H1 (cell line): Measurements from ENCODE around the gene MCC.

Source experiments
- BACH1 ChIP-seq: IDR thresholded peaks from 2 replicates; pipeline ENCODE4 v1.6.1; 2012; ENCODE audit warnings: low read length, improper control_type of control experiment
- EZH2 ChIP-seq: fragments of 200-600 bp; sonication (generic); IDR thresholded peaks from 2 replicates; pipeline ENCODE4 v1.7.1; 2012; ENCODE audit warnings: low read depth, mild to moderate bottlenecking, moderate library complexity, low read length, inconsistent platforms; ENCODE audit not compliant: severe bottlenecking
- HDAC2 ChIP-seq, 2 experiments: fragments of 300-600 bp in 1 of 2; sonication (generic) in 1 of 2; IDR thresholded peaks; 2 replicates each; pipeline ENCODE4 v1.6.1; 2011 to 2012; ENCODE audit warnings: low read depth in 2 of 2, low read length in 2 of 2, mild to moderate bottlenecking in 2 of 2, moderate library complexity in 2 of 2, borderline replicate concordance in 1 of 2, inconsistent platforms in 1 of 2
- POLR2AphosphoS5 ChIP-seq: IDR thresholded peaks from 2 replicates; pipeline ENCODE4 v1.6.1; 2011; ENCODE audit warnings: low read depth, low read length
- RAD21 ChIP-seq, 2 experiments: IDR thresholded peaks in 1 of 2; conservative IDR thresholded peaks in 1 of 2; 2 replicates each; pipeline ENCODE4 v1.6.1; 2011; ENCODE audit warnings: low read depth in 2 of 2, low read length in 2 of 2, improper control_type of control experiment in 1 of 2, inconsistent platforms in 1 of 2, mild to moderate bottlenecking in 1 of 2, moderate library complexity in 1 of 2
- RFX5 ChIP-seq: IDR thresholded peaks from 2 replicates; pipeline ENCODE4 v1.6.1; 2011; ENCODE audit warnings: low read depth, low read length, improper control_type of control experiment, borderline replicate concordance
- TAF1 ChIP-seq: IDR thresholded peaks from 2 replicates; pipeline ENCODE4 v1.6.1; 2011; ENCODE audit warnings: mild to moderate bottlenecking, low read depth, low read length
- TF ChIP-seq, protein P1 (sequence below), 3 experiments: IDR thresholded peaks; 1 replicate in 2 of 3; 2 replicates in 1 of 3; pipeline versions ENCODE4 v1.5.1 to v1.6.1; 2011; ENCODE audit warnings: low read length in 3 of 3, mild to moderate bottlenecking in 3 of 3, inconsistent platforms in 2 of 3, low read depth in 1 of 3, moderate library complexity in 1 of 3; ENCODE audit not compliant: insufficient read depth in 1 of 3; ENCODE audit errors: control extremely low read depth in 1 of 3
- TF ChIP-seq, protein P2 (sequence below): IDR thresholded peaks from 2 replicates; pipeline ENCODE4 v1.6.1; 2012; ENCODE audit warnings: inconsistent platforms

DNA sequence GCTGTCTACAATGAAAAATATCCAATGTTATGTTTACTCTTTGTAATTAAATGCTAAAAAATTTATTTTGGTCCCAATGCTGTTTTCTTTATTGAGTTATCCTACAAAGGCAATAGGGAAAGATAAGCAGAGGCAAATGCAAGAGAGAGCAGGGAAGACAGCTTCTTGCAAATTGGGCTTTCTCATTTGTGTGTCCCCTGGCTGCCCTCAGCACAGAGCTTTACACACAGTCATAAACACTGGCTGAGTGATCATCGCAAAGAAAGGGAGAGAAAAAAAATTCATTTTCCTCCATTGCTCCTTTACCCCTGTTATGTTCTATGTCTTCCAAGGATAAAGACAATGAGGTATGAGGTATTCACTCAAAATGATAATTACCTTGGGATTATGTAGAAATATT, 51.1 kb downstream of the MCC start:
- TF ChIP-seq EZH2, result no peak
- TF ChIP-seq, protein P1, sequence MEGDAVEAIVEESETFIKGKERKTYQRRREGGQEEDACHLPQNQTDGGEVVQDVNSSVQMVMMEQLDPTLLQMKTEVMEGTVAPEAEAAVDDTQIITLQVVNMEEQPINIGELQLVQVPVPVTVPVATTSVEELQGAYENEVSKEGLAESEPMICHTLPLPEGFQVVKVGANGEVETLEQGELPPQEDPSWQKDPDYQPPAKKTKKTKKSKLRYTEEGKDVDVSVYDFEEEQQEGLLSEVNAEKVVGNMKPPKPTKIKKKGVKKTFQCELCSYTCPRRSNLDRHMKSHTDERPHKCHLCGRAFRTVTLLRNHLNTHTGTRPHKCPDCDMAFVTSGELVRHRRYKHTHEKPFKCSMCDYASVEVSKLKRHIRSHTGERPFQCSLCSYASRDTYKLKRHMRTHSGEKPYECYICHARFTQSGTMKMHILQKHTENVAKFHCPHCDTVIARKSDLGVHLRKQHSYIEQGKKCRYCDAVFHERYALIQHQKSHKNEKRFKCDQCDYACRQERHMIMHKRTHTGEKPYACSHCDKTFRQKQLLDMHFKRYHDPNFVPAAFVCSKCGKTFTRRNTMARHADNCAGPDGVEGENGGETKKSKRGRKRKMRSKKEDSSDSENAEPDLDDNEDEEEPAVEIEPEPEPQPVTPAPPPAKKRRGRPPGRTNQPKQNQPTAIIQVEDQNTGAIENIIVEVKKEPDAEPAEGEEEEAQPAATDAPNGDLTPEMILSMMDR (IDR thresholded peaks at IDR 0.05; ENCODE audit: control extremely low read depth in 1 of 3, insufficient read depth in 1 of 3, low read depth in 1 of 3, low read length in 3 of 3), result no peak
- no peak for TF ChIP-seq RFX5
- no peak for TF ChIP-seq POLR2AphosphoS5
- no peak for TF ChIP-seq TAF1
- TF ChIP-seq HDAC2 (IDR thresholded peaks at IDR 0.05; ENCODE audit: borderline replicate concordance in 1 of 2, low read depth in 2 of 2, low read length in 2 of 2), result no peak
- TF ChIP-seq, protein P2, sequence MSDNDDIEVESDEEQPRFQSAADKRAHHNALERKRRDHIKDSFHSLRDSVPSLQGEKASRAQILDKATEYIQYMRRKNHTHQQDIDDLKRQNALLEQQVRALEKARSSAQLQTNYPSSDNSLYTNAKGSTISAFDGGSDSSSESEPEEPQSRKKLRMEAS, result no peak
- no peak for TF ChIP-seq BACH1
- TF ChIP-seq RAD21 (IDR thresholded peaks at IDR 0.05 in 1 of 2, conservative IDR thresholded peaks at IDR 0.05 in 1 of 2; ENCODE audit: low read depth in 2 of 2, low read length in 2 of 2), result no peak
